Liver (tissue), 9 donors: ENCODE data around the gene ANKRD34B. TPM values are rescaled to one million over a fixed set of nuclear protein-coding genes. Genes with fewer than 3 reads are reported as not detected.

Source experiments
- DNase-seq: peaks from one replicate; pipeline ENCODE4 v3.0.0-alpha.2; 2017; ENCODE audit warnings: low spot score
- H3K27ac ChIP-seq, 2 donors: one replicate each; pipeline ENCODE4 v1.7.0; 2013; ENCODE audit warnings: inconsistent platforms in 2 of 2, low read length in 2 of 2, control low read depth in 1 of 2, low read depth in 1 of 2, mild to moderate bottlenecking in 1 of 2
- H3K27me3 ChIP-seq, 4 donors: one replicate each; pipeline versions ENCODE4 v1.6.1 to v1.7.0; 2013; ENCODE audit warnings: low read length in 3 of 4, inconsistent platforms in 1 of 4, mild to moderate bottlenecking in 1 of 4, moderate library complexity in 1 of 4; ENCODE audit not compliant: control insufficient read depth in 4 of 4, insufficient read depth in 4 of 4
- H3K36me3 ChIP-seq, 4 donors: one replicate each; pipeline versions ENCODE4 v1.6.1 to v1.7.0; 2013; ENCODE audit warnings: low read length in 3 of 4, mild to moderate bottlenecking in 3 of 4, low read depth in 1 of 4, moderate library complexity in 1 of 4; ENCODE audit not compliant: control insufficient read depth in 4 of 4, insufficient read depth in 3 of 4
- H3K4me1 ChIP-seq, 4 donors: one replicate each; pipeline versions ENCODE4 v1.6.1 to v1.7.0; 2013; ENCODE audit warnings: low read length in 3 of 4, mild to moderate bottlenecking in 3 of 4, moderate library complexity in 1 of 4; ENCODE audit not compliant: control insufficient read depth in 4 of 4, insufficient read depth in 4 of 4
- H3K4me3 ChIP-seq, 3 donors: one replicate each; pipeline versions ENCODE4 v1.6.1 to v1.7.0; 2013; ENCODE audit warnings: low read length in 3 of 3, control low read depth in 1 of 3, low read depth in 1 of 3, mild to moderate bottlenecking in 1 of 3
- H3K9ac ChIP-seq, 2 donors: one replicate each; pipeline ENCODE4 v1.7.0; 2013; ENCODE audit warnings: low read length in 2 of 2, mild to moderate bottlenecking in 2 of 2, moderate library complexity in 2 of 2, control low read depth in 1 of 2, low read depth in 1 of 2
- H3K9me3 ChIP-seq, 4 donors: one replicate each; pipeline versions ENCODE4 v1.6.1 to v1.7.0; 2013; ENCODE audit warnings: low read length in 3 of 4; ENCODE audit not compliant: control insufficient read depth in 4 of 4
- ATF3 ChIP-seq: IDR thresholded peaks from 2 replicates; pipeline ENCODE4 v1.6.1; 2016; ENCODE audit warnings: antibody characterized with exemption
- CTCF ChIP-seq: fragments of 150-350 bp; IDR thresholded peaks from 2 replicates; pipeline ENCODE4 v1.5.1; 2017; ENCODE audit warnings: improper control_type of control experiment, low read depth, low read length; ENCODE audit not compliant: missing input control
- EGR1 ChIP-seq, 2 donors: IDR thresholded peaks; 2 replicates each; pipeline ENCODE4 v1.6.1; 2016 to 2018; ENCODE audit warnings: antibody characterized with exemption in 2 of 2, low read depth in 2 of 2
- FOXA1 ChIP-seq: IDR thresholded peaks from 2 replicates; pipeline ENCODE4 v1.6.1; 2016; ENCODE audit warnings: antibody characterized with exemption
- HNF4A ChIP-seq, 2 donors: conservative IDR thresholded peaks; 2 replicates each; pipeline ENCODE4 v1.6.1; 2016; ENCODE audit warnings: antibody characterized with exemption in 2 of 2, mild to moderate bottlenecking in 2 of 2
- HNF4G ChIP-seq: IDR thresholded peaks from 2 replicates; pipeline ENCODE4 v1.6.1; 2016; ENCODE audit warnings: antibody characterized with exemption
- MAX ChIP-seq: IDR thresholded peaks from 2 replicates; pipeline ENCODE4 v1.6.1; 2016; ENCODE audit warnings: antibody characterized with exemption
- NR2F2 ChIP-seq: IDR thresholded peaks from 2 replicates; pipeline ENCODE4 v1.6.1; 2016; ENCODE audit warnings: antibody characterized with exemption
- RAD21 ChIP-seq, 2 donors: IDR thresholded peaks; 2 replicates each; pipeline ENCODE4 v1.6.1; 2016; ENCODE audit warnings: antibody characterized with exemption in 2 of 2, mild to moderate bottlenecking in 2 of 2
- RXRA ChIP-seq, 2 donors: IDR thresholded peaks; 2 replicates each; pipeline ENCODE4 v1.6.1; 2017 to 2018; ENCODE audit warnings: antibody characterized with exemption in 2 of 2, mild to moderate bottlenecking in 1 of 2
- SP1 ChIP-seq: IDR thresholded peaks from 2 replicates; pipeline ENCODE4 v1.6.1; 2018; ENCODE audit warnings: antibody characterized with exemption, mild to moderate bottlenecking
- TAF1 ChIP-seq: conservative IDR thresholded peaks from 2 replicates; pipeline ENCODE4 v1.6.1; 2016; ENCODE audit warnings: antibody characterized with exemption, mild to moderate bottlenecking
- ZBTB33 ChIP-seq: IDR thresholded peaks from 2 replicates; pipeline ENCODE4 v1.6.1; 2016; ENCODE audit warnings: antibody characterized with exemption
- WGBS: extraction: QIAGEN DNeasy Blood & Tissue Kit; methylation state at CpG from one replicate; pipeline ENCODE4 v1.1.7; 2013; 5-methylcytosine and 5-hydroxymethylcytosine counted together
- polyA plus RNA-seq, 2 donors: library from polyadenylated mRNA; stranded (reverse) in 1 of 2; unstranded in 1 of 2; fragments of 200-250 nt in 1 of 2; fragments of >200 nt in 1 of 2; fragmentation: Nextera tagmentation in 1 of 2; extraction: Ambion mirVana in 1 of 2; gene quantifications; one replicate each; pipeline versions ENCODE4 v1.2.1 to v1.2.3, GENCODE V29; 2013 to 2015
- total RNA-seq, 2 donors: library from RNA; depleted of rRNA; stranded (reverse); fragments of >200 nt; gene quantifications; one replicate each; pipeline ENCODE4 v1.2.3, GENCODE V29; 2014
- donor health status: healthy.
- donor health status: healthy.
- donor health status: healthy.
- donor health status: healthy.
- donor health status: healthy.

Gene ANKRD34B
- total and polyA plus RNA-seq, 4 donors = 0.04 to 0.05 TPM; not detected in 2

GRCh38 chr5:80597500-80597899 lies 27.4 kb upstream of the ANKRD34B start:
- TF ChIP-seq RXRA (IDR thresholded peaks at IDR 0.05) (no peak), NR2F2 (no peak), CTCF (no peak), EGR1 (IDR thresholded peaks at IDR 0.05; ENCODE audit: low read depth in 2 of 2) (no peak), HNF4A (conservative IDR thresholded peaks at IDR 0.05) (no peak), FOXA1 (no peak), ZBTB33 (no peak), TAF1 (no peak), ATF3 (no peak)
- H3K9ac ChIP-seq = no peak overlapping the region
- DNase-seq = no peak
- no peaks in the 10 kb centered on the region for H3K27me3 ChIP-seq
- no peaks in the 10 kb centered on the region for H3K4me1 ChIP-seq
- 72% methylated on average over 7 of the region's 7 CpGs for WGBS
- H3K36me3 ChIP-seq = no peaks in the 10 kb centered on the region
- no peak overlapping the region for H3K27ac ChIP-seq
- no peak overlapping the region for H3K4me3 ChIP-seq
- H3K9me3 ChIP-seq = no peaks in the 10 kb centered on the region

GRCh38 chr5:80594810-80595209 lies 24.7 kb upstream of the ANKRD34B start:
- no peak overlapping the region for H3K27ac ChIP-seq
- DNase-seq = no peak
- no peaks in the 10 kb centered on the region for H3K27me3 ChIP-seq
- H3K4me1 ChIP-seq = peaks cover 0 to 4% (median 0%) of the 10 kb centered on the region in 4 donors
- no peaks in the 10 kb centered on the region for H3K36me3 ChIP-seq
- no peak for TF ChIP-seq FOXA1
- no peak for TF ChIP-seq RAD21 (IDR thresholded peaks at IDR 0.05)
- TF ChIP-seq RXRA (IDR thresholded peaks at IDR 0.05) = no peak
- TF ChIP-seq HNF4G = no peak
- TF ChIP-seq SP1 = no peak
- no peak for TF ChIP-seq MAX
- TF ChIP-seq CTCF = no peak
- TF ChIP-seq TAF1 = no peak
- 90% methylated on average over 2 of the region's 2 CpGs for WGBS
- H3K4me3 ChIP-seq = no peak overlapping the region
- no peaks in the 10 kb centered on the region for H3K9me3 ChIP-seq
- H3K9ac ChIP-seq = no peak overlapping the region
